Measurements from ENCODE around the gene HNF4A. TPM values are rescaled to one million over a fixed set of nuclear protein-coding genes. Genes with fewer than 3 reads are reported as not detected.

The HNF4A gene
- total RNA-seq, 1 experiment from 2014 or later = 0.13 TPM

GRCh38 chr20:44389871-44390270 lies 34.4 kb downstream of the HNF4A start:
- BruUV-seq (replicated peaks) = no TSS peak
- Histone ChIP-seq H3F3A (ENCODE audit: insufficient read depth, low read depth) (peaks cover 5% of the 10 kb centered on the region; the same call in 1 of the 2 replicates), H3K27ac (no peak overlapping the region), H3K27me3 (ENCODE audit: insufficient read depth, low read depth) (no peaks in the 10 kb centered on the region), H3K9me3 (ENCODE audit: insufficient read depth, low read depth) (no peaks in the 10 kb centered on the region), H3K4me1 (replicated peaks; ENCODE audit: insufficient read depth) (no peaks in the 10 kb centered on the region; the same call in 1 of the 2 replicates), H4K20me1 (ENCODE audit: insufficient read depth) (no peaks in the 10 kb centered on the region), H2AFZ (no peak overlapping the region), H3K36me3 (ENCODE audit: low read depth) (no peaks in the 10 kb centered on the region), H3K4me3 (no peak overlapping the region), H3K79me2 (ENCODE audit: low read depth) (no peaks in the 10 kb centered on the region), H3K4me2 (no peak overlapping the region), H3K9me2 (ENCODE audit: insufficient read depth) (no peaks in the 10 kb centered on the region)
- CTCF ChIA-PET = interaction anchor here (0.5 to 1.1 kb wide), 2 partner anchors 13 to 257 kb away, joined by 3 to 9 read pairs; no protein-coding TSS in a partner anchor
- POLR2A ChIA-PET (ENCODE audit: unreplicated experiment) = no interaction called here
- no peak for TF ChIP-seq EZH2 (IDR thresholded peaks at IDR 0.05; ENCODE audit: low read depth)
- no peak for TF ChIP-seq CTCF (conservative IDR thresholded peaks at IDR 0.05)
- DNase-seq = no peak
- intact Hi-C loops (cut with micrococcal nuclease; ENCODE audit: unreplicated experiment) = loop anchor here (2.0 to 5.0 kb wide), 3 partner anchors 292 to 357 kb away; partner anchors contain the start of gene KCNK15

GRCh38 chr20:44390280-44390679 lies 34.8 kb downstream of the HNF4A start:
- BruUV-seq (replicated peaks) = no TSS peak
- H4K20me1 ChIP-seq (ENCODE audit: insufficient read depth) = no peaks in the 10 kb centered on the region
- H3K9me2 ChIP-seq (ENCODE audit: insufficient read depth) = no peaks in the 10 kb centered on the region
- H3K4me3 ChIP-seq = no peak overlapping the region
- no peaks in the 10 kb centered on the region; the same call in 1 of the 2 replicates for H3K4me1 ChIP-seq (replicated peaks; ENCODE audit: insufficient read depth)
- H3F3A ChIP-seq (ENCODE audit: insufficient read depth, low read depth) = peaks cover 5% of the 10 kb centered on the region; the same call in 1 of the 2 replicates
- ChIA-PET CTCF (interaction anchor here (0.5 to 1.1 kb wide), 2 partner anchors 12 to 258 kb away, joined by 3 to 9 read pairs; no protein-coding TSS in a partner anchor), POLR2A (ENCODE audit: unreplicated experiment) (no interaction called here)
- H3K79me2 ChIP-seq (ENCODE audit: low read depth) = no peaks in the 10 kb centered on the region
- TF ChIP-seq CTCF (conservative IDR thresholded peaks at IDR 0.05) (no peak), EZH2 (IDR thresholded peaks at IDR 0.05; ENCODE audit: low read depth) (no peak)
- no peak overlapping the region for H3K27ac ChIP-seq
- H3K9me3 ChIP-seq (ENCODE audit: insufficient read depth, low read depth) = no peaks in the 10 kb centered on the region
- no peak overlapping the region for H2AFZ ChIP-seq
- no peaks in the 10 kb centered on the region for H3K27me3 ChIP-seq (ENCODE audit: insufficient read depth, low read depth)
- no peak overlapping the region for H3K4me2 ChIP-seq
- intact Hi-C loops (cut with micrococcal nuclease; ENCODE audit: unreplicated experiment) = no loop called here
- no peaks in the 10 kb centered on the region for H3K36me3 ChIP-seq (ENCODE audit: low read depth)
- no peak for DNase-seq

- no peaks in the 10 kb centered on the region for H3K79me2 ChIP-seq (ENCODE audit: low read depth)
- DNase-seq = no peak
- H3K4me2 ChIP-seq = no peak overlapping the region
- POLR2A ChIA-PET (ENCODE audit: unreplicated experiment) = no interaction called here
- no peaks in the 10 kb centered on the region for H3K9me2 ChIP-seq (ENCODE audit: insufficient read depth)
- no peak for TF ChIP-seq EZH2 (IDR thresholded peaks at IDR 0.05; ENCODE audit: low read depth)
- TF ChIP-seq CTCF (conservative IDR thresholded peaks at IDR 0.05) = no peak
- H3K9me3 ChIP-seq (ENCODE audit: insufficient read depth, low read depth) = no peaks in the 10 kb centered on the region
- no peaks in the 10 kb centered on the region; the same call in 1 of the 2 replicates for H3K27me3 ChIP-seq (ENCODE audit: insufficient read depth, low read depth)
- no peak overlapping the region for H2AFZ ChIP-seq
- BruUV-seq (replicated peaks) = no TSS peak
- CTCF ChIA-PET = no interaction called here
- no peaks in the 10 kb centered on the region for H3K36me3 ChIP-seq (ENCODE audit: low read depth)
- no peaks in the 10 kb centered on the region; the same call in 1 of the 2 replicates for H3K4me1 ChIP-seq (replicated peaks; ENCODE audit: insufficient read depth)
- intact Hi-C loops (cut with micrococcal nuclease; ENCODE audit: unreplicated experiment) = no loop called here
- peaks cover 9% of the 10 kb centered on the region; the same call in 1 of the 2 replicates for H3F3A ChIP-seq (ENCODE audit: insufficient read depth, low read depth)
- no peak overlapping the region for H3K27ac ChIP-seq
- H4K20me1 ChIP-seq (ENCODE audit: insufficient read depth) = no peaks in the 10 kb centered on the region
- no peak overlapping the region for H3K4me3 ChIP-seq
Measured at GRCh38 chr20:44392088-44392775, 36.7 kb downstream of the HNF4A start.

Measured in PC-9 (cell line).